Activated CD4-positive, alpha-beta T cell treated with anti-CD3 and anti-CD28 coated beads for 36 hours (primary cell): ENCODE results near the gene CAPN11. TPM values are rescaled to one million over a fixed set of nuclear protein-coding genes. Genes with fewer than 3 reads are reported as not detected.

Source experiments
- ATAC-seq: fragments of 200-7000 bp; cut with Tn5 transposase; one replicate; pipeline ENCODE4 v1.10.0; 2021; ENCODE audit warnings: mild to moderate bottlenecking, moderate library complexity
- CTCF ChIA-PET: fragments of 350-600 bp; sonication (Branson Sonifier 250); formaldehyde crosslinking; loops from one replicate; lab custom pipeline; 2021; ENCODE audit warnings: antibody characterized with exemption; lab: Charles Lee
- POLR2A ChIA-PET: fragments of 350-600 bp; sonication (Branson Sonifier 250); formaldehyde crosslinking; loops from one replicate; lab custom pipeline; 2021; ENCODE audit warnings: antibody characterized with exemption, inconsistent platforms; lab: Charles Lee
- DNase-seq: peaks from one replicate; pipeline ENCODE4 v3.0.0-alpha.2; 2020
- H3K27ac Mint-ChIP-seq: one replicate; pipeline ENCODE4 v1.8.0; 2021; ENCODE audit warnings: mixed read lengths
- H3K27me3 Mint-ChIP-seq: one replicate; pipeline ENCODE4 v1.8.0; 2021; ENCODE audit warnings: mixed read lengths
- H3K36me3 Mint-ChIP-seq: one replicate; pipeline ENCODE4 v1.8.0; 2021; ENCODE audit warnings: low read depth, mixed read lengths
- H3K4me1 Mint-ChIP-seq: one replicate; pipeline ENCODE4 v1.8.0; 2021; ENCODE audit warnings: mixed read lengths
- H3K4me3 Mint-ChIP-seq: one replicate; pipeline ENCODE4 v1.8.0; 2021; ENCODE audit warnings: mild to moderate bottlenecking, moderate library complexity, mixed read lengths
- H3K9me3 Mint-ChIP-seq: one replicate; pipeline ENCODE4 v1.8.0; 2021; ENCODE audit warnings: low read depth, mixed read lengths
- intact Hi-C, 2 experiments: fragments of 100-400 bp; cut with DNase I in 1 of 2; cut with micrococcal nuclease in 1 of 2; formaldehyde crosslinking; loops; one replicate each; pipeline versions ENCODE4 v1.14.2 to v1.15.1; 2022 to 2024; cut with DNase I, micrococcal nuclease
- total RNA-seq, 2 experiments: library from RNA; stranded (reverse); gene quantifications; one replicate each; pipeline ENCODE4 v1.2.3, GENCODE V29; 2021

The CAPN11 gene
- total RNA-seq, 2 experiments from 2014 or later = 1.2 to 1.3 TPM

GRCh38 chr6:44198684-44199083 lies 40.1 kb downstream of the CAPN11 start:
- intact Hi-C loops = no loop called here
- peaks cover 2% of the 10 kb centered on the region for H3K27me3 Mint-ChIP-seq
- DNase-seq = no peak
- H3K4me3 Mint-ChIP-seq = no peak overlapping the region
- ATAC-seq = no peak
- POLR2A ChIA-PET = no interaction called here
- no peaks in the 10 kb centered on the region for H3K36me3 Mint-ChIP-seq
- CTCF ChIA-PET = no interaction called here
- no peaks in the 10 kb centered on the region for H3K9me3 Mint-ChIP-seq
- H3K4me1 Mint-ChIP-seq = no peaks in the 10 kb centered on the region
- no peak overlapping the region for H3K27ac Mint-ChIP-seq

- DNase-seq (no peak), ATAC-seq (no peak)
- Mint-ChIP-seq H3K4me1 (no peaks in the 10 kb centered on the region), H3K27me3 (peaks cover 2% of the 10 kb centered on the region), H3K4me3 (no peak overlapping the region), H3K9me3 (no peaks in the 10 kb centered on the region), H3K27ac (no peak overlapping the region), H3K36me3 (no peaks in the 10 kb centered on the region)
- ChIA-PET CTCF (no interaction called here), POLR2A (interaction anchor here (0.6 kb wide), 1 partner anchor 103 kb away, joined by 3 read pairs; no protein-coding TSS in a partner anchor)
- intact Hi-C loops = no loop called here
Measured at GRCh38 chr6:44199883-44200282, 41.3 kb downstream of the CAPN11 start.

GRCh38 chr6:44201200-44201599 lies 42.6 kb downstream of the CAPN11 start:
- Mint-ChIP-seq H3K36me3 (no peaks in the 10 kb centered on the region), H3K4me3 (no peak overlapping the region), H3K9me3 (no peaks in the 10 kb centered on the region), H3K27me3 (no peaks in the 10 kb centered on the region), H3K4me1 (no peaks in the 10 kb centered on the region), H3K27ac (no peak overlapping the region)
- ATAC-seq (no peak), DNase-seq (no peak)
- POLR2A ChIA-PET = no interaction called here
- intact Hi-C loops = no loop called here
- CTCF ChIA-PET = no interaction called here

GRCh38 chr6:44201638-44202303 lies 43.2 kb downstream of the CAPN11 start:
- no peak overlapping the region for H3K4me3 Mint-ChIP-seq
- intact Hi-C loops = no loop called here
- ChIA-PET CTCF (interaction anchor here (0.5 to 1.0 kb wide), 3 partner anchors 16 to 481 kb away, joined by 3 read pairs; no protein-coding TSS in a partner anchor), POLR2A (no interaction called here)
- H3K36me3 Mint-ChIP-seq = no peaks in the 10 kb centered on the region
- H3K27me3 Mint-ChIP-seq = no peaks in the 10 kb centered on the region
- no peaks in the 10 kb centered on the region for H3K9me3 Mint-ChIP-seq
- no peaks in the 10 kb centered on the region for H3K4me1 Mint-ChIP-seq
- no peak for ATAC-seq
- DNase-seq = no peak
- H3K27ac Mint-ChIP-seq = no peak overlapping the region

- Mint-ChIP-seq H3K9me3 (no peaks in the 10 kb centered on the region), H3K36me3 (no peaks in the 10 kb centered on the region), H3K4me1 (no peaks in the 10 kb centered on the region), H3K27ac (no peak overlapping the region), H3K27me3 (no peaks in the 10 kb centered on the region), H3K4me3 (no peak overlapping the region)
- ATAC-seq (no peak), DNase-seq (no peak)
- POLR2A ChIA-PET = interaction anchor here (0.5 kb wide), 1 partner anchor 13 kb away, joined by 3 read pairs; no protein-coding TSS in a partner anchor
- CTCF ChIA-PET = interaction anchor here (0.6 to 1.0 kb wide), 2 partner anchors 17 to 106 kb away, joined by 3 read pairs; no protein-coding TSS in a partner anchor
- intact Hi-C loops = no loop called here
Measured at GRCh38 chr6:44202332-44202971, 43.8 kb downstream of the CAPN11 start.

- Mint-ChIP-seq H3K4me1 (no peaks in the 10 kb centered on the region), H3K9me3 (no peaks in the 10 kb centered on the region), H3K27ac (no peak overlapping the region), H3K36me3 (no peaks in the 10 kb centered on the region), H3K4me3 (no peak overlapping the region), H3K27me3 (no peaks in the 10 kb centered on the region)
- POLR2A ChIA-PET = interaction anchor here (0.5 kb wide), 1 partner anchor 13 kb away, joined by 3 read pairs; no protein-coding TSS in a partner anchor
- CTCF ChIA-PET = interaction anchor here (0.7 to 1.0 kb wide), 2 partner anchors 31 to 261 kb away, joined by 3 to 4 read pairs; no protein-coding TSS in a partner anchor
- DNase-seq = no peak
- no peak for ATAC-seq
- intact Hi-C loops = no loop called here
Measured at GRCh38 chr6:44202972-44203750, 44.5 kb downstream of the CAPN11 start.

GRCh38 chr6:44203955-44204354 lies 45.3 kb downstream of the CAPN11 start:
- H3K4me3 Mint-ChIP-seq = no peak overlapping the region
- no peak for ATAC-seq

GRCh38 chr6:44207966-44208365 lies 49.3 kb downstream of the CAPN11 start:
- intact Hi-C loops = no loop called here
- no peak for DNase-seq
- no peaks in the 10 kb centered on the region for H3K27me3 Mint-ChIP-seq
- no peak overlapping the region for H3K27ac Mint-ChIP-seq
- H3K36me3 Mint-ChIP-seq = no peaks in the 10 kb centered on the region
- CTCF ChIA-PET = interaction anchor here (0.6 to 1.1 kb wide), 3 partner anchors 30 to 116 kb away, joined by 3 to 5 read pairs (median 3); no protein-coding TSS in a partner anchor
- POLR2A ChIA-PET = interaction anchor here (0.7 kb wide), 1 partner anchor 46 kb away, joined by 4 read pairs; no protein-coding TSS in a partner anchor
- H3K9me3 Mint-ChIP-seq = no peaks in the 10 kb centered on the region
- ATAC-seq = no peak
- H3K4me3 Mint-ChIP-seq = no peak overlapping the region
- H3K4me1 Mint-ChIP-seq = no peaks in the 10 kb centered on the region

More at GRCh38 chr6:44203955-44204354, 45.3 kb downstream of the CAPN11 start:
- Mint-ChIP-seq H3K9me3 (no peaks in the 10 kb centered on the region), H3K27ac (no peak overlapping the region), H3K4me1 (no peaks in the 10 kb centered on the region), H3K36me3 (no peaks in the 10 kb centered on the region), H3K27me3 (no peaks in the 10 kb centered on the region)
- ChIA-PET CTCF (interaction anchor here (0.7 to 1.0 kb wide), 2 partner anchors 31 to 52 kb away, joined by 3 to 4 read pairs; no protein-coding TSS in a partner anchor), POLR2A (no interaction called here)
- intact Hi-C loops = no loop called here
- no peak for DNase-seq

GRCh38 chr6:44211284-44211683 lies 52.7 kb downstream of the CAPN11 start:
- no peak for DNase-seq
- intact Hi-C loops = no loop called here
- ChIA-PET POLR2A (interaction anchor here (0.6 kb wide), 1 partner anchor 277 kb away, joined by 4 read pairs; no protein-coding TSS in a partner anchor), CTCF (no interaction called here)
- Mint-ChIP-seq H3K27me3 (no peaks in the 10 kb centered on the region), H3K36me3 (no peaks in the 10 kb centered on the region), H3K27ac (no peak overlapping the region), H3K4me3 (no peak overlapping the region), H3K4me1 (no peaks in the 10 kb centered on the region), H3K9me3 (no peaks in the 10 kb centered on the region)
- no peak for ATAC-seq

GRCh38 chr6:44214307-44214706 lies 55.7 kb downstream of the CAPN11 start:
- ChIA-PET CTCF (interaction anchor here (0.7 to 1.4 kb wide), 3 partner anchors 11 to 42 kb away, joined by 3 to 4 read pairs (median 4); no protein-coding TSS in a partner anchor), POLR2A (no interaction called here)
- intact Hi-C loops = no loop called here
- Mint-ChIP-seq H3K9me3 (no peaks in the 10 kb centered on the region), H3K27me3 (peaks cover 3% of the 10 kb centered on the region), H3K27ac (no peak overlapping the region), H3K36me3 (no peaks in the 10 kb centered on the region), H3K4me1 (peaks cover 7% of the 10 kb centered on the region), H3K4me3 (no peak overlapping the region)
- no peak for DNase-seq
- ATAC-seq = no peak

GRCh38 chr6:44216677-44217331 lies 58.2 kb downstream of the CAPN11 start, which contains the start of gene MYMX:
TSS of gene MYMX (plus strand) at chr6:44216926. CDS start at chr6:44217472, 546 bp downstream.
- POLR2A ChIA-PET = no interaction called here

More at GRCh38 chr6:44216677-44217331, 58.2 kb downstream of the CAPN11 start, which contains the start of gene MYMX:
- Mint-ChIP-seq H3K27me3 (peaks cover 3% of the 10 kb centered on the region), H3K4me3 (no peak within 1 kb of the TSS), H3K36me3 (no peaks in the 10 kb centered on the region), H3K27ac (no peak within 1 kb of the TSS), H3K4me1 (peaks cover 20% of the 10 kb centered on the region), H3K9me3 (no peaks in the 10 kb centered on the region)
- ATAC-seq (no peak), DNase-seq (no peak)
- CTCF ChIA-PET = no interaction called here
- intact Hi-C loops = no loop called here
